HG03342 (cell line): ENCODE data around the gene TYRP1.

Experiments
- ATAC-seq: cut with Tn5 transposase; IDR thresholded peaks from one replicate; pipeline ENCODE4 v1.9.1; 2021; ENCODE audit warnings: mild to moderate bottlenecking, moderate library complexity; ENCODE audit not compliant: unreplicated experiment

The TYRP1 gene

GRCh38 chr9:12696931-12697622 lies 3.9 kb downstream of the TYRP1 start:
- ATAC-seq: no peak

DNA sequence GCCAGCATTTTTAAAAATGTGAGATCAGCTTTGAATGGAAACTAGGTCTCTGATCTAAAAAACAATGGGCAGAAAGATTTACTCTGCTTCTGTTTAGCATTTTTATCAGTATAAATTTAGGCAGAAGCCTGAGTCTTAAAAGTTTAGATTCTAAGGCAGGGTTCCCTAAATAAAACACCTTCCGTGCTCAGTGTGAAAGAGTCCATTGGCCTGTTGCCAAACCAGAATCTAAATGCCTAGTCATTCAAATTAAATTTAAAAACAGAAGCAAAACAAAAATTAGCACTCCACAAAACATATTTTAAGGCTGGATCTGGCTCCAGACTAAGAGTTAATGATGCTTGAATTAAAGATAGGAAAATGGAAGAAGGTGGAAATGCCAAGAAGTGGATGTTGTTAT lies 4.5 kb downstream of the TYRP1 start:
- no peak for ATAC-seq

GRCh38 chr9:12698266-12698665 lies 5.1 kb downstream of the TYRP1 start:
- no peak for ATAC-seq

DNA sequence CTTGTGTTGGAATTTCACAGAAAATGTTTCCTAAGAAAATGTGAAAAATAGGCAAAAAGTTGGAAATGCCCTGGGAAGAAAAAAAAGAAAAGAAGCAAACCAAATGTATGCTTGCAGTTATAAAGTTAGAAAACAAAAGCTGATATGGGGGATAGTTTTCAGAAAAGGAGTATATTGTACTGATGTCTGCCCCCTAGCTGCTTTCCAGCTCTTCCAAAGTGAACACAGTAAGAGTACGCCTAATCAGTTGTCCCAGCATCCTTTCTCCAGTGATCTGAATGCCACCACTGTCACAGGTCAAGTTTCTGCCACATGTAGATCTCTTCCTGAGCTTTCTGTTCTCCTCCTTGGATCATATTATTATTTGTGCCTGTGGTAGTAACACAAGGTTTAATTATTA lies 5.8 kb downstream of the TYRP1 start:
- no peak for ATAC-seq

GRCh38 chr9:12699529-12699928 lies 6.3 kb downstream of the TYRP1 start:
- ATAC-seq: no peak

GRCh38 chr9:12701126-12701525 lies 7.9 kb downstream of the TYRP1 start:
- no peak for ATAC-seq

GRCh38 chr9:12702160-12702758 lies 9.1 kb downstream of the TYRP1 start:
- ATAC-seq: no peak

DNA sequence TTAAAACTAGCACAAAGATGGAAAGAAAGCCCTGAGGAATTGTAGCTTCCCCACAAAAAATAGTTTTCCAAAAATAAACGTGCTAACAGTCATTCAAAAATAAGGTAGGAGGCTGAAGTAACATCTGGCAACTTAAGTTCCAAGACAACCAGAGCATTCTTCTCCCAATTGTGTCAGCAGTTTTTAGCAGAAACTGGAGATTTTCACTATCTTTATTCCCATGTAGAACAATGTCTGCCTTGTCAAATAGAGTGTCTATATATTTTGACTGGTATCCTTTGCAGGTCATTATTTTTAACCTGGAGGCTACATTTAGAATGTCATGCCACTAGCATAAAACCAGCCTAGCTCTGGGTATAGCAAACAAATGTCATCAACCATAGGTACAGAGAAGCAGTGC lies 10.8 kb downstream of the TYRP1 start:
- no peak for ATAC-seq

GRCh38 chr9:12705738-12706391 lies 12.7 kb downstream of the TYRP1 start:
- ATAC-seq: no peak

- ATAC-seq: no peak
These were observed 15.5 kb downstream of the TYRP1 start for GRCh38 chr9:12708562-12709298.

- ATAC-seq: no peak
These were observed 19.3 kb downstream of the TYRP1 start for GRCh38 chr9:12712532-12712931.

GRCh38 chr9:12715268-12715667 lies 22.1 kb downstream of the TYRP1 start:
- ATAC-seq: no peak

DNA sequence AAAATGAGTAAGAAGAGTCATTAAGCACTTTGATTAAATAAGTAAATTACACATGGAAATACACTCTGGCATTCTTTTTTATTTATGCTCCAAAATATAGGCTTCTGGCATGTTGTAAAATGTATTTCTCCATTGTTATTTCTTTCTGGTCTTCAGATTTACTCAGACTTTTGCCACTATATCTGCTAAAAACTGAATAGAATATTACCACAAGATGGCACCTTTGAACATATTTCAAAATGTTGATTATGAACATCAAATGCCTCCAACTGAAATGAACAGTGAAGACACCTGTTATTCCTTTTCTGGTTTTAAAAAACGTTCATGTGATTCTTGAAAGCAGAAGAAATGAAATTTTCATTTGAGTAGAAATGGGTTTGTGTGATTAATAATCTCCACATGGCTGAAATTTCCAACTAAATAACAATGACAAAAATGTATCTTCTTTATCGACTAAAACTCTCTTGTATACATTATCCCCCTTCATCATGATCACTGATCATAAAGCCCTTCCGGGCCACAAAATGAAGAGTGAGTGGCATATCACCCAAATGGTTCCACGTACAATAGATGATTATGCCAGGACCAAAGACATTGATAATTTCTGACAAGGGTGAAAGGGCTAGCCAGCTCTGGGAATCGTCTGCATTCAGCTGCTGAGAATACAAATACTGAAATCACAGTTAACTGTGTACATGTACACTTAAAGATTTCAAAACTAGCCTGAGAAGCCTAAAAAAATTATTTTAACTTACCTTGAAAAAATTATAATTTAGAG lies 23.8 kb downstream of the TYRP1 start:
- no peak for ATAC-seq

DNA sequence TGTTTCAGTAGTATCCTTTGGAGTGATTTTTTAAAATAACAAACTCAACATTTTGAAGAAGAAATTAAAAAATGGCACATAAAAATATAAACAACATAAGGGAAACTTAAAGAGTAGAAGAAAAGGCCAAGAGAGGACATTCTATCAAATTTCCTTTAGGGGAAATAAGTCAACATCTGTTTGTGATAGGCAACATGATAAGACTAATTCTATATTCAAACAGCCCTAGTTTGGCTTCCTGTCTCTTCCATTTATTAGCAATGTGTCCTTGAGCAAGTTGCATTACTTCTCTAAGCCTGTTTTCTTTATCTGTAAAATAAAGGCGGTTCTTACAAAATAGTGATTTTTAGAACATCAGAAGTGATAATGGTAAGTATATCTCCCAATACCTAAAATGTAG lies 24.7 kb downstream of the TYRP1 start:
- no peak for ATAC-seq

GRCh38 chr9:12718482-12719026 lies 25.4 kb downstream of the TYRP1 start:
- no peak for ATAC-seq

- ATAC-seq: no peak
These were observed 26.2 kb downstream of the TYRP1 start for GRCh38 chr9:12719431-12719830.

- no peak for ATAC-seq
These were observed 27.4 kb downstream of the TYRP1 start for GRCh38 chr9:12720551-12720950.

DNA sequence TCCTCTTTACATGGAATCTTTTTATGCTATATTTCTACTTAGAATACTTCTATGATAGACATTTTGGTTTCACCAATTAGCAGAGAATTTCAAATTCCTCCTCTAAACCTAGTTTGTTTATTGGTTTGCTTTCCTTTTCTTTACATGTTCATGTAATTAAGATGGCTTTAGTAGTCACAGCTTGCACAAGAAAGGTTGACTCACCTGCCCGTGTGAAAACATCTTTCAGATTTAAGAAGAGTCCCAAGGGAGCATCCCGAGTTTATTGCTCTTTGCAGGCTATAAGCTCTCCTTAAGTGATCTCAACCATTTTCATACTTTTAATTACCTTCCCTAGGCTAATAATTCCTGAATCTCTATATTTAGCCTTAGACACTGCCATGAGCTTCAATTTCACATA lies 28.9 kb downstream of the TYRP1 start:
- no peak for ATAC-seq

GRCh38 chr9:12723409-12724028 lies 30.3 kb downstream of the TYRP1 start:
- ATAC-seq: no peak

DNA sequence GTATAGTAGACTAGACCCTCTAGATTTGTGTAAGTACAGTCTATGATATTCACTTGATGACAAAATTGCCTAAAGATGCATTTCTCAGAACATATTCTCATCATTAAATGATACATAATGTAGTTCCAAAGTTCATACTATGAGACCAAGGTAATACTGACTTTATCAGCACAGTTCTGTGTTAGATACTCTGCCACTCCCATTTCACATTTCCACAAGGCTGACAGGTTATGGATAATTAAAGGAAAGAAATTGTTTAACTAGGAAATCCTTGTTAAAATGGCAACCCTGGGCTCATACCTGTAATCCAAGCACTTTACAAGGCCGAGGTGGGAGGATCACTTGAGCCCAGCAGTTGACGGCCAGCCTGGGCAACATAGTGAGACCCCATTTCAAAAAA lies 33.6 kb downstream of the TYRP1 start:
- ATAC-seq: no peak
